Erythroblast (primary cell): ENCODE results near the gene NUDCD3.
A peak's percentile ranks its signal among the peaks of the same experiment; 100 is the strongest.
"Not testable (repeated sequence)": the region's sequence is repeated elsewhere in the genome, so short reads cannot be mapped to it uniquely, and the experiment has no call there.

Source experiments
- DNase-seq, 2 experiments: peaks; one replicate each; lab custom pipeline; 2025; lab: John Stamatoyannopoulos, UW
- GATA1 ChIP-seq: IDR thresholded peaks from 2 replicates; pipeline ENCODE4 v1.6.1; 2011; ENCODE audit warnings: low read depth, mild to moderate bottlenecking, control low read depth, low read length, moderate library complexity
- POLR2A ChIP-seq: IDR thresholded peaks from 2 replicates; pipeline ENCODE4 v1.6.1; 2011; ENCODE audit warnings: mild to moderate bottlenecking, low read length

NUDCD3 gene

DNA sequence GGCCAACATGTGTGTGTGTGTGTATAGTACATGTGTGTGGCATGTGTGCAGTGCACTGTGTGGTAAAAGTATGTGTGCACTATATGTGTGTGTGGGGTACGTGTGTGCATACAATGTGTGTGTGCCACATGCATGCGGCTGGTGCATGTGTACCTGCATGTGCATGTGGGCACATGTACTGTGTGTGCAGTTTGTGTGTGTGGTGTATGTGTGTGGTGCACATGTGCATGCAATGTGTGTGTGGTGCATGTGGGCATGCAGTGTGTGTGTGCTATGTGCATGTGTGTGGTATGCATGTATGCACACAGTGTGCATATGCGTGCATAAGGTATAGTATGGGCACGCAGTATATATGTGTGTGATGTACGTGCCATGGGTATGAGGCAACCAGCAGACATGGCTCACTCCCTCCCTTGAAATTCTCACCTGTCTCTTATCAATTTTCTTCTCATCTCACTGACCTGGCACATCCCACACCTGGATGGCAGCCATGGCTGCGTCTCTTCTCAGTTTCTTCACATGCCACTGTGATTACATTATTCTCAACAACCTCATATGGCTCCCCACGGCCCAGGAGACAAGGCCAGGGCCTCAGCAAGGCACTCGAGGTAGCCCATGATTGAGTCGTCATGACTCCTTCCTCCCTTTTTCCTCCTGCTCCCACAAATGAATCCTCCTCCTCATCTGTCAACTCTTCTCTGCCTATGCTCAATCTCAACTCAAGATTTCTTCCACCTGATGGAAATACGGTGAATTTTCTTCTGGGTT lies 57.0 kb downstream of the NUDCD3 start:
- DNase-seq = no peak
- TF ChIP-seq POLR2A = no peak
- no peak for TF ChIP-seq GATA1

- DNase-seq = no peak
- TF ChIP-seq GATA1 (no peak), POLR2A (no peak)
Measured at GRCh38 chr7:44432381-44432977, 58.0 kb downstream of the NUDCD3 start.

DNA sequence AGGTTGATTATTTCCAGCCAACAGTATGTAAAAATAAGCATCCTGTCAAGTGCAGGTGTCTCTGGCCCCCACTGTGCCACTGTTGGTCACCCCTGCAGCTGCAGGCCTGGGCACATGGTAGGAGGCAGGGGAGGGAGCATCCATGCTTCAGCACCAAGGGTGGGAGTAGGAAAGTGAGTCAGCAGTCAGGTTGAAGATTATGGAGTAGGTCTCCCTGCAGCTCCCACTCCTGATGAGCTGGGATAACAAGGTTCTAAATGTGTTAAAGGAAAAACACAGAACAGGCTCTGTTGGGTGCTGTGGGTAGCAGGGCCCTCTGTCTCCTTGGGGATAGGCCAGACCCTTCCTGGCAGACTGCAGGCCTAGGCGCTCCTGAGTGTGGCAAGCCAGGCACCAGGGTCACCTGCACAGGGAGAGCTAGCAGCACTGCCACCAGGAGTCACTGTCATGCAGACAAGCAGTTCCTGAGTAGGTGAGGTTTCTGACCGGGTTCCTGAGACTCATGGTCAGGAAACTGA lies 59.3 kb downstream of the NUDCD3 start:
- peak; percentile 27 to 43 for DNase-seq
- TF ChIP-seq GATA1 (no peak), POLR2A (no peak)

- TF ChIP-seq GATA1 (no peak), POLR2A (no peak)
- no peak for DNase-seq
Measured at GRCh38 chr7:44430054-44430453, 60.4 kb downstream of the NUDCD3 start.

GRCh38 chr7:44424762-44425161 lies 65.7 kb downstream of the NUDCD3 start:
- DNase-seq = not testable (repeated sequence)

- no peak for TF ChIP-seq GATA1
- no peak for TF ChIP-seq POLR2A
- no peak for DNase-seq
Measured at GRCh38 chr7:44416941-44417340, 73.5 kb downstream of the NUDCD3 start.

- no peak for DNase-seq
- TF ChIP-seq POLR2A (no peak), GATA1 (no peak)
Measured at GRCh38 chr7:44415510-44415909, 74.9 kb downstream of the NUDCD3 start.

GRCh38 chr7:44415047-44415446 lies 75.4 kb downstream of the NUDCD3 start:
- DNase-seq = no peak
- TF ChIP-seq POLR2A = no peak
- TF ChIP-seq GATA1 = no peak

DNA sequence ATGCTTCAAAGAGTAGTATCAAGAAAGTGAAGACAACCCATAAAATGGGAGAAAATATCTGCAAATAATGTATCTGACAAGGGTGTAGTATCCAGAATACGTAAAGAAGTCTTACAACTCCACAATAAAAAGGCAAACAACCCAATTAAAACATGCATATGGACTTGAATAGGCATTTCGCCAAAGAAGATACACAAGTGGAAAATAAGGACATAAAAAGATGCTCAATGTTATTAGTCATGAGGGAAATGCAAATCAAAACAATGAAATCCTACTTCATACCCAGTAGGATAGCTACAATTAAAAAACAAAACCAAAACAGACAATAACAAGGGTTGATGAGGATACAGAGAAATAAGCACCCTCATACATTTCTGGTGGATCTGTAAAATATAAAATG lies 79.2 kb downstream of the NUDCD3 start:
- TF ChIP-seq GATA1 (no peak), POLR2A (no peak)
- no peak for DNase-seq

GRCh38 chr7:44408596-44408995 lies 81.9 kb downstream of the NUDCD3 start:
- no peak for DNase-seq
- no peak for TF ChIP-seq POLR2A
- no peak for TF ChIP-seq GATA1

- TF ChIP-seq GATA1 = no peak
- no peak for TF ChIP-seq POLR2A
- DNase-seq = no peak
Measured at GRCh38 chr7:44403775-44404174, 86.7 kb downstream of the NUDCD3 start.

DNA sequence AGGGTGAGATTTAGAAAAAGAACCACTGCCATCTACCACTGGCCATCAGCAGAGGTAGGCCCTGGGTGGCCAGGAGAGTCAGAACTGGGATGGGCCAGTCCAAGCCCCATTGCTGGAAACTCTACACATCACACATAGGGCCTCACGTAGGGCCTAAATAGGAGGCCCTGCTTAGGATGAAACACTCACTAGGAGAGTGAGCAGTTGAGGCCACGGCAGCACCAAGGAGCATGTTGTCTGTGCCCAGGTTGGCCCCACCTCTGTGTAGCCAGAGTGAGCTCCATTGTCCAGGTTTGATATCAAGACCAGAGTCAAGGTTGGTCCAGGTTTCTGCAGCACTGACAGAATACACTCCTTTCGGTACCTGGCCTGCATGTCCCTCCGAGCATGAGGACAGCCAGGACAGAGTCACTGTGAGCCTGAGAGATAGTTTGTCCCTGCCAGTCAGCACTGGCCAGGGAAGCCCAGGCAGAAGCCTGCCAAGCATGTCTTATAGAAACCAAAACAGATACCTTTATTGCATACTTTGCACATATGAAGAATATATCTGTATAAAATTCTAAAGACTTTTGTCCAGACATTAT lies 87.2 kb downstream of the NUDCD3 start:
- TF ChIP-seq GATA1 (no peak), POLR2A (no peak)
- no peak for DNase-seq

GRCh38 chr7:44402401-44403060 lies 87.9 kb downstream of the NUDCD3 start:
- no peak for DNase-seq
- TF ChIP-seq GATA1 (no peak), POLR2A (no peak)

GRCh38 chr7:44401692-44402091 lies 88.8 kb downstream of the NUDCD3 start:
- DNase-seq = no peak
- no peak for TF ChIP-seq GATA1
- TF ChIP-seq POLR2A = no peak
